Measurements from ENCODE around the gene NONO. TPM values are rescaled to one million over a fixed set of nuclear protein-coding genes. Genes with fewer than 3 reads are reported as not detected.

The NONO gene
- polyA plus RNA-seq, 1 donor (not counting 4 experiments of a cell fraction or from before 2014, with no cell fraction given), result 352 TPM

DNA sequence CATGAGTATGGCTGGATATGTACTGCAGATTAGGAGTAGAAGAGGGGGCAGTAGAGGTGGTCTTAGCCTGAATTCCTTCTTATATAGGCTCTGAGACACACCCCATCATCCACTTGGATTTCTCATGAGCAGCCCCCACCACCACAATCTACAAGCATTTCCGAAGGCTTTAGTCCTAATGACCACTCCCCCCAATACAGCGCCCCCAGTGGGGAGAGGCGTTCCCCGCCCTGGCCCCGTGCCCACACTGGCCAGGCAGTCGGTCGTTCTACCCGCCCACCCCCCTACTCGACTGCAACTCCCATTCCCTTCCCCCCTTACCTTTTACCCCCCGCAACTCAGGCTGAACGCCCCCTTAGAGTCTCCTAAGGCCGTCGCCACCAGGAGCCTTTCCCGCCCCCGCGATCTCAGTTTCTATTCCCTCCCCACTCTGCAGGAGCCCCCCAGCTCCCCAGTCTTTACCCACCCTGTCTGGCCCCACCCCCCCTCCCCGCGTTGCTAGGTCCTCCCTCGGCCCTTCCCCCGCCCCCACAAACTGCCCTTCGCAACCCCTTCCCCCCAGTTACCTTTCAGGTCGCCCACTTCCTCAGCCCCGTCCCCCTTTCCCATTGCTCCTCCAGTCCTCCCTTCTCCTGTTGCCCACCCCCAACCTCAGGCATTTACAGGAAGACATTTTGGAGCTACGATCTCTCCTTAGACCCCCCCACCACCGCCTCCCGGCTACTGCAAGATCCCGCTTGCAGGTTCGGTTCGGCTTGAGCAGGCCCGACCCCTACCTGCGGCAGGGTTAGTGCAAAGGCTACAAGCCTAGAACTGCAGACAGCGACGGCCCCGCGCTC is 30.0 kb upstream of the NONO start:
- Histone ChIP-seq H3K4me1 (ENCODE audit: control insufficient read depth, extremely low read depth, insufficient read depth, low read length) (peaks cover 2% of the 10 kb centered on the region), H3K4me3 (ENCODE audit: control insufficient read depth in 2 of 3, extremely low read depth in 1 of 3, insufficient read depth in 2 of 3, low read depth in 1 of 3, low read length in 3 of 3) (peak overlapping the region; percentile 63 to 74 (median 69)), H3K9ac (ENCODE audit: control insufficient read depth, extremely low read depth, insufficient read depth, low read length) (peak overlapping the region; percentile 72), H3K27me3 (ENCODE audit: control insufficient read depth, extremely low read depth, insufficient read depth, low read length) (no peaks in the 10 kb centered on the region), H2AFZ (ENCODE audit: control insufficient read depth, low read length) (peak overlapping the region; percentile 60), H3K36me3 (ENCODE audit: control insufficient read depth in 2 of 2, extremely low read depth in 1 of 2, insufficient read depth in 2 of 2, low read length in 2 of 2) (no peaks in the 10 kb centered on the region), H3K9me1 (ENCODE audit: control insufficient read depth, extremely low read depth, insufficient read depth, low read length) (no peaks in the 10 kb centered on the region), H3K9me3 (ENCODE audit: control insufficient read depth, low read depth, low read length) (no peaks in the 10 kb centered on the region), H4K20me1 (ENCODE audit: control insufficient read depth, extremely low read depth, insufficient read depth, low read length) (no peaks in the 10 kb centered on the region), H3K4me2 (ENCODE audit: control insufficient read depth, extremely low read depth, insufficient read depth, low read depth, low read length) (peak overlapping the region; percentile 64), H3K27ac (ENCODE audit: control insufficient read depth, insufficient read depth, low read length) (peak overlapping the region; percentile 31), H3K79me2 (ENCODE audit: control insufficient read depth, insufficient read depth, low read length) (peaks cover 3% of the 10 kb centered on the region)
- no peak for TF ChIP-seq EZH2 (IDR thresholded peaks at IDR 0.05; ENCODE audit: low read length)
- TF ChIP-seq, protein P1, sequence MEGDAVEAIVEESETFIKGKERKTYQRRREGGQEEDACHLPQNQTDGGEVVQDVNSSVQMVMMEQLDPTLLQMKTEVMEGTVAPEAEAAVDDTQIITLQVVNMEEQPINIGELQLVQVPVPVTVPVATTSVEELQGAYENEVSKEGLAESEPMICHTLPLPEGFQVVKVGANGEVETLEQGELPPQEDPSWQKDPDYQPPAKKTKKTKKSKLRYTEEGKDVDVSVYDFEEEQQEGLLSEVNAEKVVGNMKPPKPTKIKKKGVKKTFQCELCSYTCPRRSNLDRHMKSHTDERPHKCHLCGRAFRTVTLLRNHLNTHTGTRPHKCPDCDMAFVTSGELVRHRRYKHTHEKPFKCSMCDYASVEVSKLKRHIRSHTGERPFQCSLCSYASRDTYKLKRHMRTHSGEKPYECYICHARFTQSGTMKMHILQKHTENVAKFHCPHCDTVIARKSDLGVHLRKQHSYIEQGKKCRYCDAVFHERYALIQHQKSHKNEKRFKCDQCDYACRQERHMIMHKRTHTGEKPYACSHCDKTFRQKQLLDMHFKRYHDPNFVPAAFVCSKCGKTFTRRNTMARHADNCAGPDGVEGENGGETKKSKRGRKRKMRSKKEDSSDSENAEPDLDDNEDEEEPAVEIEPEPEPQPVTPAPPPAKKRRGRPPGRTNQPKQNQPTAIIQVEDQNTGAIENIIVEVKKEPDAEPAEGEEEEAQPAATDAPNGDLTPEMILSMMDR (optimal IDR thresholded peaks at IDR 0.05 in 1 of 3, IDR thresholded peaks at IDR 0.05 in 1 of 3, conservative IDR thresholded peaks at IDR 0.05 in 1 of 3; ENCODE audit: extremely low read depth in 1 of 3, insufficient read depth in 2 of 3, low read length in 3 of 3), result peak in 2 of 3 experiments; percentile 27 to 58
- DNase-seq (ENCODE audit: low read depth, low spot score) (no peak), FAIRE-seq (no peak)
- dilution Hi-C loops (cut with MboI; ENCODE audit: extremely low pct_ligation_motif_present, low sequenced_read_pairs), result no loop called here

DNA sequence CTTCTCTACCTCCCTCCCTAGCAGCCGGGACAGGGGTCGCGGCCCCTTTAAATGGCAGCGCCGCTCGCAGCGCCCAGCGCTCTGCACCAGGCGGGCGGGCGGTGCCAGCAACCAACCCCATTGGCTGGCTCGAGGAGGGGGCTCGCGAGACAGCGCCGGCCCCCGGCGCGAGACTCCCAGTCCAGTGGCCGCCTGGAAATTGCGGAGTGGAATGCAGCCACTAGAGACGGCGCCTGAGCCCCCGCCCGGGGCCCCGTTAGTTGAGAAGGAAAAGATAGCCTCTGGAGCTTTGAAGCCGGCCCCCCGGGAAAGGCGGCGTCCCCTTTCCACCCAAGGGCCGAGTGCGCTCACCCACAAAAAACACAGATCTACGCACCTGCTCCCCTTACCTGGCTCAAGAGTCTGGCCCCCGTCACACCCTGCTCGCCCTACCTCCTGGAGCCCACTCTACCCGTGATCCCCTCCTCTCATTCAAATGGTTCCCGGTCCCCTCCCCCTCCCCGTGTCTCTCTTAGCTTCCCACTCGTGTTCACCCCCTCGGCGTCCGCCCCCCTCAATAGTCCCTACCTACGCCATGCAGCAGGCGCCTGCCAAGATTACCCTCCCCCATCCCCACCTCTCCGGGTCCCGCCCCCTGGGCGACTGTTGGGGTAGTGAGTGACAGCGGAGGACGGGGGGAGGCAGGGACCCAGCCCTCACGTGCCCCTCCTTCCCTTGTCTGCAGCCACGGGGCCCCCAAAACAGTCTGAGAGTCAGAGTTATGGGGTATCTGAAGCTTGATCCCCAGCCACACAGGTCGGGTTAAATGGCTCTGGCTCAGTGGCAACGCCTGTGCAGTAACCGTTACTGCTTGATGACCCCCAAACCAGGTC is 29.1 kb upstream of the NONO start, which contains the start of gene ZMYM3:
Gene ZMYM3, minus strand, starts transcription at position 49 of the 872 bp plus-strand sequence. CDS start 885 bp downstream, outside the sequence.
- dilution Hi-C loops (cut with MboI; ENCODE audit: extremely low pct_ligation_motif_present, low sequenced_read_pairs), result no loop called here
- TF ChIP-seq EZH2 (IDR thresholded peaks at IDR 0.05; ENCODE audit: low read length), result no peak
- TF ChIP-seq, protein P1 (optimal IDR thresholded peaks at IDR 0.05 in 1 of 3, IDR thresholded peaks at IDR 0.05 in 1 of 3, conservative IDR thresholded peaks at IDR 0.05 in 1 of 3; ENCODE audit: extremely low read depth in 1 of 3, insufficient read depth in 2 of 3, low read length in 3 of 3), result no peak
- Histone ChIP-seq H2AFZ (ENCODE audit: control insufficient read depth, low read length) (peak within 1 kb of the TSS; percentile 69), H3K4me1 (ENCODE audit: control insufficient read depth, extremely low read depth, insufficient read depth, low read length) (peaks cover 2% of the 10 kb centered on the region), H3K4me2 (ENCODE audit: control insufficient read depth, extremely low read depth, insufficient read depth, low read depth, low read length) (peak within 1 kb of the TSS; percentile 80), H3K4me3 (ENCODE audit: control insufficient read depth in 2 of 3, extremely low read depth in 1 of 3, insufficient read depth in 2 of 3, low read depth in 1 of 3, low read length in 3 of 3) (peak within 1 kb of the TSS; percentile 63 to 74 (median 69)), H4K20me1 (ENCODE audit: control insufficient read depth, extremely low read depth, insufficient read depth, low read length) (no peaks in the 10 kb centered on the region), H3K27me3 (ENCODE audit: control insufficient read depth, extremely low read depth, insufficient read depth, low read length) (no peaks in the 10 kb centered on the region), H3K9ac (ENCODE audit: control insufficient read depth, extremely low read depth, insufficient read depth, low read length) (peak within 1 kb of the TSS; percentile 72), H3K36me3 (ENCODE audit: control insufficient read depth in 2 of 2, extremely low read depth in 1 of 2, insufficient read depth in 2 of 2, low read length in 2 of 2) (no peaks in the 10 kb centered on the region), H3K9me3 (ENCODE audit: control insufficient read depth, low read depth, low read length) (no peaks in the 10 kb centered on the region), H3K79me2 (ENCODE audit: control insufficient read depth, insufficient read depth, low read length) (peaks cover 3% of the 10 kb centered on the region), H3K27ac (ENCODE audit: control insufficient read depth, insufficient read depth, low read length) (peak within 1 kb of the TSS; percentile 31), H3K9me1 (ENCODE audit: control insufficient read depth, extremely low read depth, insufficient read depth, low read length) (no peaks in the 10 kb centered on the region)
- FAIRE-seq (no peak), DNase-seq (ENCODE audit: low read depth, low spot score) (no peak)

All from keratinocyte (primary cell).